ENCODE results near the gene NFIB. TPM values are rescaled to one million over a fixed set of nuclear protein-coding genes. Genes with fewer than 3 reads are reported as not detected.

Gene NFIB
- total and polyA plus RNA-seq, 2 donors (not counting 3 experiments of a cell fraction or from before 2014, with no cell fraction given), result 26.4 to 174 TPM

GRCh38 chr9:14344053-14344524 lies 30.1 kb upstream of the NFIB start:
- Histone ChIP-seq H3K4me2 (ENCODE audit: insufficient read depth, low read length) (peak overlapping the region; percentile 11), H3K27me3 (ENCODE audit: control insufficient read depth in 2 of 2, insufficient read depth in 2 of 2, low read length in 2 of 2) (no peaks in the 10 kb centered on the region), H3K79me2 (ENCODE audit: control insufficient read depth, insufficient read depth, low read length) (no peaks in the 10 kb centered on the region), H3K9me1 (replicated peaks; ENCODE audit: control insufficient read depth, extremely low read depth, insufficient read depth, low read length) (no peaks in the 10 kb centered on the region), H4K20me1 (replicated peaks; ENCODE audit: control insufficient read depth, extremely low read depth, insufficient read depth, low read length) (no peaks in the 10 kb centered on the region), H3K9ac (replicated peaks; ENCODE audit: extremely low read depth, insufficient read depth, low read length) (no peak overlapping the region), H3K36me3 (ENCODE audit: control insufficient read depth in 2 of 2, extremely low read depth in 1 of 2, insufficient read depth in 2 of 2, low read length in 2 of 2) (no peaks in the 10 kb centered on the region), H3K4me3 (replicated peaks in 1 of 3; ENCODE audit: insufficient read depth in 1 of 3, low read depth in 1 of 3, low read length in 3 of 3) (no peak overlapping the region), H3K27ac (ENCODE audit: insufficient read depth, low read depth, low read length) (no peak overlapping the region), H2AFZ (ENCODE audit: low read depth, low read length) (peak overlapping the region; percentile 44), H3K4me1 (ENCODE audit: control insufficient read depth, extremely low read depth, insufficient read depth, low read length) (peaks cover 33% of the 10 kb centered on the region), H3K9me3 (replicated peaks; ENCODE audit: control insufficient read depth, insufficient read depth, low read length) (no peaks in the 10 kb centered on the region)
- peak; percentile 44 for DNase-seq (ENCODE audit: low read depth, low spot score)
- no TSS peak for BruUV-seq (replicated peaks)
- dilution Hi-C loops (cut with MboI; ENCODE audit: extremely low pct_ligation_motif_present, low sequenced_read_pairs) (no loop called here), intact Hi-C loops (cut with micrococcal nuclease) (no loop called here)
- TF ChIP-seq POLR2A (IDR thresholded peaks at IDR 0.05; ENCODE audit: low read depth, low read length) (no peak), CTCF (IDR thresholded peaks at IDR 0.05; ENCODE audit: extremely low read depth in 1 of 2, insufficient read depth in 1 of 2, low read depth in 1 of 2, low read length in 2 of 2) (no peak), MAX (IDR thresholded peaks at IDR 0.05; ENCODE audit: insufficient read depth, insufficient read length) (no peak), JUN (IDR thresholded peaks at IDR 0.05; ENCODE audit: borderline replicate concordance, insufficient read depth, insufficient read length, low read depth) (no peak), GATA2 (IDR thresholded peaks at IDR 0.05; ENCODE audit: insufficient read depth, insufficient read length, low read depth, low read length) (no peak), POLR2AphosphoS5 (IDR thresholded peaks at IDR 0.05; ENCODE audit: insufficient read depth, low read depth, low read length) (no peak), MYC (IDR thresholded peaks at IDR 0.05; ENCODE audit: low read depth, low read length) (no peak)
- FAIRE-seq, result no peak
- CTCF ChIA-PET, result interaction anchor here (1.4 kb wide), 2 partner anchors 8 to 10 kb away, joined by 3 to 4 read pairs; no protein-coding TSS in a partner anchor
- POLR2A ChIA-PET, result no interaction called here

Data from endothelial cell of umbilical vein (primary cell).